Measurements from ENCODE around the gene MYBPHL.
"Not testable (repeated sequence)": the region's sequence is repeated elsewhere in the genome, so short reads cannot be mapped to it uniquely, and the experiment has no call there.

MYBPHL gene, protein sequence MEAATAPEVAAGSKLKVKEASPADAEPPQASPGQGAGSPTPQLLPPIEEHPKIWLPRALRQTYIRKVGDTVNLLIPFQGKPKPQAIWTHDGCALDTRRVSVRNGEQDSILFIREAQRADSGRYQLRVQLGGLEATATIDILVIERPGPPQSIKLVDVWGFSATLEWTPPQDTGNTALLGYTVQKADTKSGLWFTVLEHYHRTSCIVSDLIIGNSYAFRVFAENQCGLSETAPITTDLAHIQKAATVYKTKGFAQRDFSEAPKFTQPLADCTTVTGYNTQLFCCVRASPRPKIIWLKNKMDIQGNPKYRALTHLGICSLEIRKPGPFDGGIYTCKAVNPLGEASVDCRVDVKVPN

DNA sequence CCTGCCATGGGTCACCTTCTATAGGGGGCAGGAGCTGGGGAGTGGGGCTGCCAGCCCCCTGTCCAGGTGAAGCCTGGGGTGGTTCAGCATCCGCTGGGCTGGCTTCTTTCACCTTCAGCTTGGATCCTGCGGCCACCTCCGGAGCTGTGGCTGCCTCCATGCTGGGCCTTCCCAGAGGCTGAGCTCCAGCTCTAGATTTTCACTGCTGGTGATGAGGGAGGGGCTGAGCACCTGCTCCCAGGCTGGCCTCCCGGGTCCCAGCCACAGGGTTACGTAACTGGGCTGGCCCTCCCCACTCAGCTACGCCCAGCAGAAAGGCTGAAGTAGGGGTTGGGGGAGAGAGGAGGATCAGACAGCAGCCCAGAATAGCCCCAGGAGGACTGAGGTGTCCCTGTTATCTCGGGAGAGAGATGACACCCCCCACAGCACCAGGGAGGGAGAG, at the start of gene MYBPHL:
Gene MYBPHL (minus strand): TSS at position 180 of the 442 bp plus-strand sequence. CDS start 20 bp downstream, at position 160.
- DNase-seq = no peak

DNA sequence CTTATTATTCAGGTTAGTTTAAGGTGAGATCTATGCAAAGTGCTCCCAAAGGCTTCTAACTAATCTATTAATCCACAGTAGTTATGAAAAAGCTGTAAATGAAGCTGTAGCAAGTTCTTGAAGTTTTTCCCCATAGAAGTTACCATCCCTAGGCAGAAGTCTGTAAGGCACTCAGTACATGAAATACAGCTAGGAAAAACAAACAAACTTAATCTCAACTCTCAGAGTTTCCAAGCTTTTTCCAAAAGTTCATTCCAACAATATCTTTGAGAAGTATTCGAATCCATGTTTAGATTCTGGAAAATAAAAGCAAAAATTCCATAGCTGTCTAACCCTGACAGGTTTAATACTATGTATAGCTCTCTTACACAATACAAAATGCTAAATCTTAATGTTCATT, 49.7 kb upstream of the MYBPHL start:
- DNase-seq = no peak

DNA sequence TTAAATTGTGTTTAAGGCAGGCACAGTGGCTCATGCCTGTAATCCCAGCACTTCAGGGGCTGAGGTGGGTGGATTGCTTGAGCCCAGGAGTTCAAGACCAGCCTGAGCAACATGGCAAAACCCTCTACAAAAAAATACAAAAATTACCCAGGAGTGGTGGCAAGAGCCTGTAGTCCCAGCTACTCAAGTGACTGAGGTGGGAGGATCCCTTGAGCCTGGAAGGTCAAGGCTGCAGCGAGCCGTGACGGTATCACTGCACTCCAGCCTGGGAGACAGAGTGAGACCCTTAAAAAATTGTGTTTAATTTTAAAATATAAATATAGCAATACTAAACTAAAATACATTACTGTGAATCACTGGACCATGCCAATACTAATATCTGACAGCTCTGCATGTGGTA, 48.1 kb upstream of the MYBPHL start:
- no peak for DNase-seq

DNA sequence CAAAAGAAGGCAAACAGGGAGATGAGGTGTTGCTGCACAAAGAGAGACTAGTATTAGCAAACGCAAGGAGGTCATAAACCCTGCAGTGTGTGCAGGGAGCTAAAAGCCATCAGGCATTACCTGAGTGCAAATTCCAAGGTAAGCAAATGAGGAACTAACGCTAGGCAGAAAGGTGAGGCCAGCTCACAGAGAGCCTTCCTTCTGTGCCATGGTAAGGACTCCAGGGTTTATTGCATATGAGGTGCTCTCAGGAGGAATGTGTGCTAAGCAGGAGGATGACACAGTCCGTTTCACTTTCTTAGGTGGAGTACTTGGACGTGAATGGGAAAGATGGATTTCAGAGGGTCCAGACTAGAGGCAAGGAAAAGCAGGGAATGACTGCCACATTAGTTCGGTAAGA, 44.6 kb upstream of the MYBPHL start:
- no peak for DNase-seq

DNA sequence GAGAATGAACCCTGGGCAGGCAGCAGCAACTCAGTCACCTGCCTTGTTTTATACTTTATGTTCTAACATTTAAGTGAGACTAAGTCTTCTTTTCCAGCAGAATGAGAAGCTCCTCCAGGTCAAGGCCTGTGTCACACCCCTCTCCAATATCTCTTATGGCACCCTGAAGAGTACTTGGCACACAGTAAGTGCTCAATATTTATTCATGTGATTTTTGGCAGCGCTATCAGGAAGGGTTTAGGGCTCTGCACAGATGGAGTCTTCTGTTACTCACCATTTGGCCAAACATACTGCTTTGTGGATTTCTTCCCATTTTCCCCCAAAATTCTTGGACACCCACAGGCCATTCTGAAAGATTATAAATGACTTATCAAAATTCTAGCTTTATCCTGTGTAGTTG, 43.8 kb upstream of the MYBPHL start:
- DNase-seq = no peak

DNA sequence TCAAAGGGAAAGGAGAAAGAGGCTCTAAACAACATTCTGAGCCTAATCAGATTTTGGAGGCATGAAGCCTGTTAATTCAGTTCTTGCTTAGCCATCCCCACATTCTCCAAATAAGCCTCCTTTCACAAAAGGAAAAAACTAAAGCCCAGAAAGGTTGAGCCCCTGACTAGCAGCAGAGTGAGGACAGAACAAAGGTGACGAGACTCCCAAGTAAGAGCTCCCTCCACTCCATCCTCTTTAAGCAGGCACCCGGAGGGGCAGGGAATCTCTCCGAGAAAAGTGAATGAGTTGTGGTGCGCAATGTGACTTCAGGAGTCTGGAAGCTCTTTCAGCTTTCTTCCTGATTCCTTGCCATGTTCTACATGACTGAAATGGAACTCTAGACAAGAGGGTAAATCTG, 43.4 kb upstream of the MYBPHL start:
- no peak for DNase-seq

DNA sequence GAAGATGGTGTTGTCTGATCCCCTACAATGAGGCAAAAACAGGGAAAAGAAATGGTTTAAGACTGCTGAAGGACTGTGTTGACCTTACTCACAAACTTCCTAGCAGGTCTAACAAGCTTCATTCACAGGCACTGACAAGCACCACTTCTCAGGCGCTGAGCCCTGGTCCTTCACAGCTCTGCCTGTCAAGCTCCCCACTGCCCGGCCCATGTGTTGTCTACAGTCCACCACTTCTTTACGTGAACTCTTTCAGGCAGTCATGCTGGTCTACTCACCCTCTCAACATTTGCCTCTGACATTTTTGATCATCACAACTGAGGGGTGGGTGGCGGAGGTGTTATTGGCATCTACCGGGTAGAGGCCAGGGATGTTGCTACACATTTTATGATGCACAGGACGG, 40.7 kb upstream of the MYBPHL start:
- no peak for DNase-seq

DNA sequence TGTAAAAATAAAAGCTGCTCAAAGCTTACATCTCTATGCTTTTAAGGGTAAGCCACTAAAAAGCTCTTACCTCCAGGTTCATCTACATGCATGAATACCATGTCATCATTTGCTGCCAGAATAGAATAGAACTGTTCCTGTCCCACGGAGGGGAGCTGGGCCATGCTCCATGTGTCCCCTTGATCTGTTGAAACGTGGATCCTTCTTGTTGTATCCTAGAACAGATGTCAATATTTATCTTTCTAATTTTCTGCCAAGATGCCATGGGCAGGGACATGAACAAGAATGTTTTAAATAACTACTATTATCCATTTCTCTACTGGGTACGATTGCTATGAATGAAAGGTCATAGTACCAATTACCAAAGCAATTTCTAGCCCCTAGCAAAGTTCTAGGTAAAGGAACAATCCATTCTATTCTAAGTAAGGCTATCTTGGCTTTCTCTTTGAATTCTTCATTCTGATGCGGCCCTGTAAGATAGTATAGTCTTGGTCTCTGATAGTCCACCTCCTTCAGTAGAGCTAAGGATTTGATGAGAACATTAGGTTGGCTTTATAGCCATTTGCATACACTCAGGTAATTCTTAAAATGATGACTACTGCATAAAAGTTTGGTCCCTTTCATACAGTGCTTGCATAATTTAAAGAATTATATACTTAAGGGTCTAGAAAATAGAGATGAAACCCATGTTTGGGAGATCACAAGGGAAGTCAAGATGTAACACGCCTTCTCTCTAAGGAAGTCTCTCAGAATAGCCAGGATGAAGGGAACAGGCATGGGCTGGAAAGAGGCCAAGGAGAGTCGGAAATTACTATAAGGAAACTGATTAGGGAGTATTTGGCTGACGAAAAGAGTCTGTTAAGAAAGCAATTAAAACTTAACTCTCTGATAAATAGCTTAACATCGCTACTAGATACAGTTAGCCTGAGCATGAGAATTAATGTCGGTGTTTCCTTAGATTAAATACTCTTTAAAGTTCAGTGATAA, 35.4 kb upstream of the MYBPHL start:
- DNase-seq = no peak

DNA sequence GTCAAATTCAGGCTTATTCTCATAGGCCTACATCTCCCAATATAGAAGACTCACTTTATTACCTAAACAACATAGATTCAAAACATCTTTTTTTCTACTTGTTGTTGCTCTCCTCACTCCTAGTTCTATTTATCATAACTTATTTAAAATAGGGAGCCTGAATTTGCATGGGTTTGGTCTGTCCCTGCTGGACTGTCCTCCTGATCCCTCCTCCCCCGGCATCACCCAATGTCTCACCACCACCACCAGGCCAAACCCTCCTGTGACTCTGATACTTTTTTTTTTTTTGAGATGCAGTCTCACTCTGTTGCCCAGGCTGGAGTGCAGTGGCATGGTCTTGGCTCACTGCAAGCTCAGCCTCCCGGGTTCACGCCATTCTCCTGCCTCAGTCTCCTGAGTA, 31.8 kb upstream of the MYBPHL start:
- no peak for DNase-seq

DNA sequence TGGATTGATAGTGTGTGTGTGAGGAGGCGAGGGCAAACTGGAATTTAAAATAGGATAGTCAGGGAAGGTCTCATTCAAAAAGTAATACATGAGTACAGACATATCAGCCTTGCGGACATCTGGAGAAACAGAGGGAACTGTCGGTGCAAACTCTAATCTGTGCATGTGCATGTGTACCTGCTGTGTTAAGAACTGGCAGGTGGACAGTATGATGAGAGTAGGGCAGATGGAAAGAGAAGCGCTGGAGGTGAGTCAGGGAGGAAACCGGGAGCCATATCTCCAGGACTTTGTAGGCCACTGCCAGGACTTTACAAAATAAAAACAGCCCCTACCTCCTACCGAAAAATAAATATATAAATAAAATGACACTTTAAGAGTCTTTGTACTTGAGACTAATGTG, 31.3 kb upstream of the MYBPHL start:
- DNase-seq = no peak

DNA sequence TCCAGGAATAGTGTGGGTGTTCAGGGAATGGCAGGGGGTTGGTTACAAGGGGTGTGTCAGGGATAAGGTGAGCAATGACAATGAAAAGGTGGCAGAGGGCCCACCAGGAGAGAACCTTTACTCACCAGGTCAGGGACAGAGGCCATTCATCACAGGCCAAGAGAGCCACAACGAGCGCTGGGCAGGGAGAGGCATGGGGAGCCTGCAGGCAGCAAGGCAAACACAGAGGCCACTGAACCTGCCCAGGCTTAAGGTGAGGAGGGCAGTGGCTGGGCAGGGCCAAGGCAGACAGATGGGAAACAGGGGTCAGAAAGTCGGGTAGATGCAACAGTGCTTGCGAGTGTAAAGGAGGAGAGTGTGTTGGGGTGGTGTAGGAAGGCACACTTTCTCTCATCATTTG, 28.3 kb upstream of the MYBPHL start:
- no peak for DNase-seq

DNA sequence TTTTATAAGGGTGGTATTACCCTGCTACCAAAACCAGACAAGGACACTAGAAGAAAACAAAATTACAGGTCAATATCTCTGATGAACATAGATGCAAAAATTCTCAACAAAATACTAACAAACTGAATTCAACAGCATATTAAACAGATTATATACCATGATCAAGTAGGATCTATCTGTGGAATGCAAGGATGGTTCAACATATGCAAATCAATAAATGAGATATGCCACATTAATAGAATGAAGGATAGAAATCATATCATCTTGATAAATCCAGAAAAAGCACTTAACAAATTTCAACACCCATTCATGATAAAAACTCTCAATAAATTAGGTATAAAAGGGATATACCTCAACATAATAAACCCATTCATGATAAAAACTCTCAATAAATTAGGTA, 24.3 kb upstream of the MYBPHL start:
- no peak for DNase-seq

DNA sequence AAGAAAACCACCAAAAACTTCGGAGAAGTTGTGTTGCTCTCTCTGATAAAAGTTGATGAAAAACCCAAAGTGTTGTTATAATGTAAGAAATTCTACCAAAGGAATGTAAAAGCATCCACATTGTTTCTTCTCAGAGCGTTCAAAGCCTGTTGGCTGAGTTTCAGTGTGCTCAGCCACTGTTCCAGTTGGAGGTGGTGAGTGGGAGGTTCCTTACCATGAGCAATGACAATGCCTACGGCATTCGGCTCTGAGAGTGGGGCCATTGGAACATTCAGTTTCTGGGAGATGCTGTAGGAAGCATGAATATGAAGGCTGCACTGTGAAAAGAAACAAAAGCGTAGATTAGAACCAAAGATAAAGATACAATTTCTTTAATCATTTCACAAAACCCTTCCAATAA, 20.5 kb upstream of the MYBPHL start:
- DNase-seq = no peak

DNA sequence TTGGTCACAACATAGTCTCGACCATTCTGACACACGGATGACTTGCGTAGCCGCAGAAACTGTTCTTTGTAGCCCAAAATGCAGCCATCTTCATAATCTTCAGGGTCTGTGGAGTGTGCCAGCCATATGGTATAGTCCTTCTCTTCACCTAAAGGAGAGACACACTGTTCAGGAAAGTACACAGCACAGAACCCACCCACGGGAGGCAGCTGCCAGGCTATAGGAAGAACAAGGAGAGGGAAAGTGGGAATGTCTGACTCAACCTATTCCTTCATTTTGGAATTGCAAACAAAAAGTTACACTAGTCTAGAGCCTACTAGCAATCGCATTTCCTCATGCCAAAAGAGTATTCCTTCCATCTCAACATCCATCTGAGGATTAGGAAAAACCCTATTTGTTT, 16.2 kb upstream of the MYBPHL start:
- no peak for DNase-seq

DNA sequence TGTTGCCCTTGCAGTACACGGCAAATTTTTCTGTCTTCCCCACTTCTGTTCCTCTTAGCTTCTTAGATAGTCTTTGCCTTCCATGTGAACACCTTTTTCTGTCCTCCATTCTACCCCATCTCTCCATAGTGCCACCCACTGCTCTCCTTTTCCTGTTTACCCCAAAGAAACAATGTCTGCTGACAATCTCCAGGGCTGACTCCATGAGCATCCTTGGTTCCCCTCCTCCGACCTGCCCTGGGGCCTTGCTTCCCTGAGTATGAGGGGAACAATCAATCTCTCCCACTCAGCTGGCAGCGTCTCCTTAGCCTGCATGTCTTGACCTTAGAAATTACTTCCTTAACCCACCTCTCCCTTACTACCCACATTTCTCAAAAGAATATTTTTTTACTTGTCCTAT, 12.3 kb upstream of the MYBPHL start:
- DNase-seq = no peak

DNA sequence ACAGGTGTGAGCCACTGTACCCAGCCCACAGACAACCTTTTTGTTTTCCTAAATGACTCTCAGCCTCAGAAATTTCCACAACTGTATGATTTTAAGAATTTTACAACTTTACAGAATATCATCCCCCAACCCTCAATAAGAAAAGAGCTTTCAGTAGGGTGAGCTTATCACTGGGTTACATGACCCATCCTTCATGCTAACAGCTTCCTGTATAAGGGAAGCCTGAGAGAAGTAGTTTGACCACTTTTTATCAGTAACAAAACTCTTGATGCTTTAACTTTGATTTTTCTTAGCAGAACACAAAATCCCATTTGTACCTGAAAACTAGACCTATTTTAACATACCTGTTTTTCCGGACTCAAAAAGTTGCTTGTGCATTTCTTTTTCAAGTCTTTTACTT, 9.7 kb upstream of the MYBPHL start:
- no peak for DNase-seq

DNA sequence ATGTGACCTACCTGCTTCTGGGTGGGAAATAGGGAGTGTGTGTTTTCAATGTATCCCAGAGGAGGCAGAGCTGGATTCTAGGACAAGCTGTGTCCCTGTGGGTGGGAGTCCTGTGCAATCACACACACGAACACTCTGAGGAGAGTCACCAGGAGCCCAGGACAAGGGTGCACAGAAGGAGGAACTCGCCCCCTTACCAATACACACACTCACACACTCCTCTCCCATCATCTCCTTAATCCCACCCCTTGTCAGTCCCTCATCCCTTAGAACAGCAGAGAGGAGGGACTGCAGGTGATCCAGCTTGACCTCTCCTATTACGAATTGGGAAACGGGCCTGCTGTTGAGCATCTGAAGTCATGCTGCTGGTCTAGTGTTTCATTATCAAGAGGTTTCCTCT, 8.5 kb upstream of the MYBPHL start:
- DNase-seq = no peak

DNA sequence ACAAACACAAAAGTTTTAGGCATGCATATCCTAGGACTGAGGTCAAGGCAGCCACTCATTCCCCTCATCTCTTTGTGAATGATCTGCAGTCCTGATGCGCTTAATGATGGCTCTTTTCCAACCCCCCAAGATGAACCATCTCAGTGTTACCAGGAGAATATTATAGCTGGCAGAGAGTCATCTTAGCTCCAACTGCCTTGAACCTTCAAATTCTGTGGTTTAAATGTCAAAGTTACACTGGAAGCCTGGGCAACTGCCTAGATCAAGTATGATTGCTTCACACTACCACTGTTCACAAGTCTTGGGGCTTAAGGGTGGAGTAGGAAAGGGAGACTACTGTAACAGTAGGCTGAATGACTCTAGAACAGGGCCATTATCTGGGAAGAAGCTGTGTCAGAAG, 8.0 kb upstream of the MYBPHL start:
- DNase-seq = no peak

DNA sequence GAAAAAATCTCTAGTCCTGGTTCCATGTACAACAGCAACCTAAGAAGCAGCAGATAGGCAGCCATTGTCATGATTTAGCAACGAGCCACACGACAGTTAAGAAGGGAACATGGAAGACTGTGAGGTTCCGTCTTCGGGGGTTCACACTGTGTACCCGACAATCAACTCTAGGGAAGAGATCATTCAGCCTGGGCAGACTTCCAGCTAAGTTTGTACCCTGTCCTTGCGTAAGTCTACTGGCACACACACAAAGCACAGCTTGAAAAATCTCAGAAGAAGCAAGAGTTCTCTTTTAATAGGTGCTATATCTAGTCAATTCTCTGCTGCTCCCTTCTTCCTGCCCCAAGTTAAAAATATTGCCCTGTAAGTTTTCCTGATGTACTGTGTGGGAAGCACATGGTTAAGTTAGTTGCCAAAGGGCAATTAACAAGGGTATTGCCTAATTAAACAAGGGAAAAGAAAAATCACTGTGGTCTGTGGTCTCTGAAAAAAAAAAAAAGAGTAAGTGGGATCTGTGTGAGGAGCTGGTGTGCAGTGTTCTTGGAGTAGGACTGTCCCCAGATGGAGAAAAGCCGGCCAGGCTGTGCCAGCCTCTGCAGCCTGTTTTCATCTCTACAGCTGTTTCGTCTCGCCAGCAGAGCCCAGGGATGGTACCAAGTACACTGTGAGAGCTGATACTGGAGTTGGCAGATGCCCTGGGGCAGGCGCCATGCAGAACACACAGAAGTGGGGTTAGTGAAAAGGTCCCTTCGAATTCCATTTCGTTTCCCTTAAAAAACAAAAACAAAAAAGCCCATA, 6.4 kb upstream of the MYBPHL start:
- DNase-seq = no peak

DNA sequence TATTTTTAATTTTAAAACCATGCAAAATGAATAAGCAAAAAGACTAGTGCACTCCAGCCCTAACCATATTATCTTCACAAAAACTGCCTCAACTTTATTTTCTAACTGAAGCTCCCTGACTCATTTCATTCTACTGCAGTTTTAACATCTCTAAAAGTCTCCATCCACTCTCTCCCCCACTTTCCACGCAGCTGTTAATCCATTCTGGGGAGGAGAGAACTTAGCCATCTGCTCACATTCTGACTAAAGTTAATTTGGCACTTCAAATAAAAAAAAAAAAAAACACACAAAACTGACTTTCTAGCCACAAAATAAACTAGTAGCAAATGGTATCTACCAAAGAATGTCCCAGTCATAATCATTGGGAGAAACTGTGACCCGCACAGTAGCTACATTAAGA, 5.4 kb upstream of the MYBPHL start:
- DNase-seq = no peak

DNA sequence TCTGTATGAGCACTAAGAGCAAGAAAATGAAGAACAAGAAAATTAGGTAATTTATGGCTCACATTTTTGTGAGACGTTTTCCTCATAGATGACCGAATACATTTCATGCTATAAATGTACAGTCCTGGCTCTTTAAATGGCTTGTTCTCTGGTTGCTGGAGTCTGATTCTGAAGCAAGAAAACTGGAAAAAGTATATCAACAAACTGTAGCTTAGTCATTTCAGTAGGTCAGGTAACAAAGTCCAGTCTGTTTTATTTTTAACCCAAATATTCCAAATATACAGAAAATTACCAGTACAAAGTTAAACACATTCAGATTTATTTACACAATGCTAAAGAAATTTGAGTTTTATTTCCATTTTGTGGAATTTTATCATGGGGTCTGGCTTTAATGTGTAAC, 2.5 kb upstream of the MYBPHL start:
- DNase-seq = no peak

DNA sequence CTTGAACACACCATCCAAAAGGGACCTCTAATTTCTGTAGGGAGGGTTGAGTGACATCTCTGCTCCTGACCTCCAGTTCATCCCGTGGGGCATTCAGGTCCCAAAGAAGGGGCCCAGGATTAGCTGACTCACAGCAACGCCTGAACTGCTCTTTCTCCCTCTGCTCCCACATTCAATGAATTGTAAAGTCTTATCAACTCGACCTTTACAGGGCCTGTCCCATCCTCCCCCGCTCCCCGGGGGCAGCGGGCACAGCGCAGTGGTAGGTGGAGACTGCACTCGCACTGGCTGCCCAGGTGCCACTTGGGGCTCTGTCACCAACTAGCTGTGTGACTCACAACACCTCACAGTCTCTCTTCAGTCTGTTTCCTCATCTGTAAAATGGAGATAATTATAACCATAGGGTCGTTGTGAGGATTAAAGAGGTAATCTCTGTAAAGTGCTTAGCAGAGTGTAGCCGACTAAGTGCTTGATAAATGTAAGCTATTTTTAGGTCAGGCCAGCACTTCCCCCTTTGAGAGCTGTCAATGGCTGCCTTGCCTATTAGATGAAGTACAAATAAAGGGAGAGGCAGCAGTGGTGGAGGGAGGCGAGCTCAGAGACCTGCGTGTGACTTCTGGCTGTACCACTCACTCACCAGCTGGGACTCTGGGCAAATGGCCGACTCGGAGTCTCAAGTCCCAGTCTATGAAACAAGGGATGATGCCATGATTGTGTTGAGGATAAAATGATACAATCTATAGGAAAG, 637 bp upstream of the MYBPHL start:
- no peak for DNase-seq

DNA sequence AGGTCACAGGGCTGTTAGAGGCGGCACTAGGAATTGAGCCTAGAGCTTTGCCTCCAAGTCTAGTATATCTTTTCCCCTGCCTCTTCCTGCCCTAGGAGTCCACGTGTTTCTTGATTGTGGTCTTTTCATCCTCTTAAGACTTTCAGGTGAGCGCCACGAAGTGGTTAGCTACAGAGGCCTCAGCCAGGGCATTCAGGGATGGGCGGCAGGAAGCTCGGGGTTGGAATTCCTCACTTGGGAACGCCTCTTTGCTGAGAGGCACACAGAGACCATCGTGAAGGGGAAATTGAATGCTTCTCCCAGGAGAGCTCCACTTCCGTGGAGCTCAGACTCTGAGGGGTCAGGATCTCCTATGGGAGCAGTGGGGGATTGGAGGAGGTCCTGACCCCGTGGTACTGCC, 820 bp downstream of the MYBPHL start:
- DNase-seq = not testable (repeated sequence)
